Activated B cell treated with CpG ODN at 0.5 μM for 24 hours (primary cell): ENCODE measurements around the gene SMCR8. TPM values are rescaled to one million over a fixed set of nuclear protein-coding genes. Genes with fewer than 3 reads are reported as not detected.
"Not testable (repeated sequence)": the region's sequence is repeated elsewhere in the genome, so short reads cannot be mapped to it uniquely, and the experiment has no call there.

Source experiments
- ATAC-seq: fragments of 200-7000 bp; cut with Tn5 transposase; one replicate; pipeline ENCODE4 v1.10.0; 2021; ENCODE audit warnings: low read depth, mild to moderate bottlenecking, moderate library complexity
- CTCF ChIA-PET: fragments of 350-600 bp; sonication (Branson Sonifier 250); formaldehyde crosslinking; loops from one replicate; lab custom pipeline; 2021; ENCODE audit warnings: antibody characterized with exemption; lab: Charles Lee
- POLR2A ChIA-PET: fragments of 350-600 bp; sonication (Branson Sonifier 250); formaldehyde crosslinking; loops from one replicate; lab custom pipeline; 2021; ENCODE audit warnings: antibody characterized with exemption; lab: Charles Lee
- DNase-seq: peaks from one replicate; pipeline ENCODE4 v3.0.0; 2022
- H3K27ac Mint-ChIP-seq: one replicate; pipeline ENCODE4 v1.8.0; 2020; ENCODE audit warnings: mixed read lengths
- H3K27me3 Mint-ChIP-seq: one replicate; pipeline ENCODE4 v1.8.0; 2021; ENCODE audit warnings: mixed read lengths
- H3K36me3 Mint-ChIP-seq: one replicate; pipeline ENCODE4 v1.8.0; 2021; ENCODE audit warnings: low read depth, mixed read lengths
- H3K4me1 Mint-ChIP-seq: one replicate; pipeline ENCODE4 v1.8.0; 2021; ENCODE audit warnings: mixed read lengths
- H3K4me3 Mint-ChIP-seq: one replicate; pipeline ENCODE4 v1.8.0; 2020; ENCODE audit warnings: mild to moderate bottlenecking, mixed read lengths
- H3K9me3 Mint-ChIP-seq: one replicate; pipeline ENCODE4 v1.8.0; 2020; ENCODE audit warnings: mixed read lengths
- CTCF ChIP-seq: fragments of 200-600 bp; IDR thresholded peaks from one replicate; pipeline ENCODE4 v1.8.0; 2022; ENCODE audit warnings: antibody characterized with exemption, mild to moderate bottlenecking
- intact Hi-C: fragments of 100-400 bp; cut with micrococcal nuclease; formaldehyde crosslinking; loops from one replicate; pipeline ENCODE4 v1.15.1; 2024
- total RNA-seq: library from RNA; stranded (reverse); gene quantifications from 2 replicates; pipeline ENCODE4 v1.2.3, GENCODE V29; 2022

The SMCR8 gene
- total RNA-seq, 1 donor from 2014 or later = 36.9 TPM

DNA sequence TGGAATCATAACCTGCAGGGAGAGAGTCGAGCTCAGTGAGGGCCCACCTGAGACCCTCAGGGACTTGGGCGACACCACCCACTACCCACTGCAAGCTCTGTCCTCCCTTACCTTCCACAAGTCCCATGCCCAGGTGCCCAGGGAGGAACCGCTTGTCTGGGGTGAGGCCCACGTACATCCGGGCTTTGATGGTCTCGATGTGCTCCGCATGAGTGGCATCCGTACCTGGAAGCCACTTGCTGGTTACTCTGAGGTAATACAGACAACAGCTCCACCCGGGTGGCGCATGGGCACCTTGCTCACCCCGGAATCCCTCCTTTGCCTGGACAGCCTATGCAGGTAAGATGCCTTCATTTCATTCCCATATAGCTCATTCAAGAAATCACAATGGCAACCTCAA lies 29.8 kb upstream of the SMCR8 start:
- Mint-ChIP-seq H3K36me3 (peaks cover 82% of the 10 kb centered on the region), H3K4me3 (no peak overlapping the region), H3K9me3 (no peaks in the 10 kb centered on the region), H3K27ac (no peak overlapping the region), H3K27me3 (no peaks in the 10 kb centered on the region), H3K4me1 (no peaks in the 10 kb centered on the region)
- POLR2A ChIA-PET = no interaction called here
- CTCF ChIA-PET = no interaction called here
- DNase-seq (no peak), ATAC-seq (no peak)
- TF ChIP-seq CTCF = no peak
- intact Hi-C loops = no loop called here

GRCh38 chr17:18291718-18292540 lies 23.2 kb upstream of the SMCR8 start:
- DNase-seq = no peak
- ATAC-seq = no peak
- intact Hi-C loops = no loop called here
- Mint-ChIP-seq H3K4me1 (peaks cover 7% of the 10 kb centered on the region), H3K36me3 (peaks cover 64% of the 10 kb centered on the region), H3K9me3 (no peaks in the 10 kb centered on the region), H3K4me3 (no peak overlapping the region), H3K27ac (no peak overlapping the region), H3K27me3 (no peaks in the 10 kb centered on the region)
- no peak for TF ChIP-seq CTCF
- CTCF ChIA-PET = no interaction called here
- POLR2A ChIA-PET = no interaction called here

- Mint-ChIP-seq H3K4me1 (peaks cover 12% of the 10 kb centered on the region), H3K36me3 (peaks cover 57% of the 10 kb centered on the region)
- CTCF ChIA-PET, H3K27ac Mint-ChIP-seq, intact Hi-C loops, POLR2A ChIA-PET, H3K27me3 Mint-ChIP-seq, H3K4me3 Mint-ChIP-seq, DNase-seq, ATAC-seq, H3K9me3 Mint-ChIP-seq: not testable (repeated sequence)
Observed at GRCh38 chr17:18298061-18298460, 17.0 kb upstream of the SMCR8 start.

GRCh38 chr17:18300725-18301480 lies 14.2 kb upstream of the SMCR8 start:
- H3K27ac Mint-ChIP-seq = no peak overlapping the region
- peaks cover 62% of the 10 kb centered on the region for H3K36me3 Mint-ChIP-seq
- ATAC-seq (no peak), DNase-seq (no peak)
- H3K27me3 Mint-ChIP-seq = no peaks in the 10 kb centered on the region
- no peak overlapping the region for H3K4me3 Mint-ChIP-seq
- peaks cover 12% of the 10 kb centered on the region for H3K4me1 Mint-ChIP-seq
- no peak for TF ChIP-seq CTCF
- ChIA-PET POLR2A (no interaction called here), CTCF (no interaction called here)
- intact Hi-C loops = no loop called here
- no peaks in the 10 kb centered on the region for H3K9me3 Mint-ChIP-seq

GRCh38 chr17:18303206-18303605 lies 11.9 kb upstream of the SMCR8 start:
- POLR2A ChIA-PET, H3K4me3 Mint-ChIP-seq, H3K27me3 Mint-ChIP-seq, ATAC-seq, H3K27ac Mint-ChIP-seq, DNase-seq, CTCF ChIA-PET, H3K9me3 Mint-ChIP-seq, H3K4me1 Mint-ChIP-seq, intact Hi-C loops: not testable (repeated sequence)
- peaks cover 70% of the 10 kb centered on the region for H3K36me3 Mint-ChIP-seq

DNA sequence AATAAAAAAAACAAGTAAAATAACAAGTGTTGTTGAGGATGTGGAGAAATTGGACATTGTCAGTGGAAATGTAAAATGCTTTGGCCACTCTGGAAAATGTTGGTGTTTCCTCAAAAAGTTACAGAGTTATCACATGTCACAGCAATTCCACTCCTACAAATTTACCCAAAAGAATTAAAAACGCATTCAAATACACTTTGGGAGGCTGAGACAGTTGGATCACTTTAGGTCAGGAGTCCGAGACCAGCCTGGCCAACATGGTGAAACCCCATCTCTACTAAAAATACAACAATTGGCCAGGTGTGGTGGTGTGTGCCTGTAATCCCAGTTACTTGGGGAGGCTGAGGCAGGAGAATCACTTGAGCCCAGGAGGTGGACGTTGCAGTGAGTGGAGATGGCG lies 5.9 kb upstream of the SMCR8 start:
- peaks cover 23% of the 10 kb centered on the region for H3K4me1 Mint-ChIP-seq
- no peak overlapping the region for H3K4me3 Mint-ChIP-seq
- intact Hi-C loops = no loop called here
- H3K9me3 Mint-ChIP-seq = no peaks in the 10 kb centered on the region
- H3K36me3 Mint-ChIP-seq = peaks cover 48% of the 10 kb centered on the region
- ChIA-PET POLR2A (no interaction called here), CTCF (no interaction called here)
- no peaks in the 10 kb centered on the region for H3K27me3 Mint-ChIP-seq
- DNase-seq (no peak), ATAC-seq (no peak)
- no peak for TF ChIP-seq CTCF
- no peak overlapping the region for H3K27ac Mint-ChIP-seq
